Right lobe of liver (tissue), 6 donors: ENCODE results near the gene RAB2B. TPM values are rescaled to one million over a fixed set of nuclear protein-coding genes. Genes with fewer than 3 reads are reported as not detected.

ENCODE experiments used
- ATAC-seq, 4 donors: fragments of 200-7000 bp; cut with Tn5 transposase; one replicate each; pipeline ENCODE4 v1.9.1; 2020; ENCODE audit warnings: mild to moderate bottlenecking in 4 of 4, moderate library complexity in 4 of 4
- DNase-seq, 3 donors: peaks; one replicate each; pipeline ENCODE4 v3.0.0-alpha.2; 2020
- H3K27ac ChIP-seq, 3 donors: fragments of 200-600 bp; one replicate each; pipeline ENCODE4 v1.8.0; 2022
- H3K27me3 ChIP-seq, 2 donors: fragments of 200-600 bp; one replicate each; pipeline ENCODE4 v1.8.0; 2022
- H3K36me3 ChIP-seq, 4 donors: fragments of 200-600 bp; sonication (generic) in 1 of 4; one replicate each; pipeline versions ENCODE4 v1.5.1 to v1.8.0; 2017 to 2022; ENCODE audit warnings: control low read depth in 1 of 4
- H3K4me1 ChIP-seq, 4 donors: fragments of 200-600 bp; sonication (generic) in 1 of 4; one replicate each; pipeline versions ENCODE4 v1.5.1 to v1.8.0; 2017 to 2022; ENCODE audit warnings: control low read depth in 1 of 4
- H3K4me3 ChIP-seq, 3 donors: fragments of 200-600 bp; one replicate each; pipeline ENCODE4 v1.8.0; 2022
- H3K9me3 ChIP-seq, 4 donors: fragments of 200-600 bp; sonication (generic) in 1 of 4; one replicate each; pipeline versions ENCODE4 v1.5.1 to v1.8.0; 2017 to 2022; ENCODE audit warnings: control low read depth in 1 of 4
- POLR2A ChIP-seq: fragments of 450-650 bp; IDR thresholded peaks from one replicate; pipeline ENCODE4 v1.6.1; 2017; ENCODE audit warnings: antibody characterized with exemption, mild to moderate bottlenecking
- WGBS: methylation state at CpG from one replicate; pipeline ENCODE4 v1.1.6; 2018; ENCODE audit warnings: low coverage, low lambda C conversion rate; ENCODE audit not compliant: insufficient coverage; ENCODE audit errors: missing lambda C conversion rate; 5-methylcytosine and 5-hydroxymethylcytosine counted together
- intact Hi-C, 2 donors: fragments of 100-400 bp; cut with DNase I; formaldehyde crosslinking; loops; one replicate each; pipeline versions ENCODE4 v1.11.2 to v1.14.1; 2022
- total RNA-seq, 6 experiments: library from RNA; depleted of rRNA in 2 of 6; stranded (reverse); fragments of >200 nt in 2 of 6; fragmentation: NEBNext Ultra II Directional in 3 of 6; extraction: Animal tissue kit (Norgen Biotek cat#: 25700) in 3 of 6; gene quantifications; one replicate each; pipeline versions ENCODE4 v1.1.0 to v1.2.4, GENCODE V29; 2016 to 2023
- TF ChIP-seq, protein P1 (sequence below), 4 donors: fragments of 200-600 bp in 3 of 4; fragments of 450-650 bp in 1 of 4; IDR thresholded peaks; one replicate each; pipeline versions ENCODE4 v1.5.1 to v1.8.0; 2016 to 2022; ENCODE audit warnings: antibody characterized with exemption in 4 of 4, mild to moderate bottlenecking in 2 of 4
- donor health status: DM: no; HTN: yes; CAD: no.
- donor health status: DM: no; HTN: no; CAD: no.
- donor health status: DM: no; HTN: no; CAD: no.
- donor health status: DM: no; HTN: yes; CAD: no.
- donor health status: DM: no; HTN: yes; CAD: no.

The RAB2B gene
- total RNA-seq, 6 experiments from 2014 or later: 6.8 to 9.4 (median 8.0) TPM

GRCh38 chr14:21503376-21503775, 26.6 kb upstream of the RAB2B start:
- ATAC-seq (no peak), DNase-seq (no peak)
- Histone ChIP-seq H3K9me3 (no peaks in the 10 kb centered on the region), H3K4me1 (no peaks in the 10 kb centered on the region), H3K27ac (no peak overlapping the region), H3K36me3 (peaks cover 0 to 39% (median 13%) of the 10 kb centered on the region in 4 donors), H3K27me3 (no peaks in the 10 kb centered on the region), H3K4me3 (no peak overlapping the region)
- intact Hi-C loops: no loop called here
- no peak for TF ChIP-seq POLR2A
- TF ChIP-seq, protein P1, sequence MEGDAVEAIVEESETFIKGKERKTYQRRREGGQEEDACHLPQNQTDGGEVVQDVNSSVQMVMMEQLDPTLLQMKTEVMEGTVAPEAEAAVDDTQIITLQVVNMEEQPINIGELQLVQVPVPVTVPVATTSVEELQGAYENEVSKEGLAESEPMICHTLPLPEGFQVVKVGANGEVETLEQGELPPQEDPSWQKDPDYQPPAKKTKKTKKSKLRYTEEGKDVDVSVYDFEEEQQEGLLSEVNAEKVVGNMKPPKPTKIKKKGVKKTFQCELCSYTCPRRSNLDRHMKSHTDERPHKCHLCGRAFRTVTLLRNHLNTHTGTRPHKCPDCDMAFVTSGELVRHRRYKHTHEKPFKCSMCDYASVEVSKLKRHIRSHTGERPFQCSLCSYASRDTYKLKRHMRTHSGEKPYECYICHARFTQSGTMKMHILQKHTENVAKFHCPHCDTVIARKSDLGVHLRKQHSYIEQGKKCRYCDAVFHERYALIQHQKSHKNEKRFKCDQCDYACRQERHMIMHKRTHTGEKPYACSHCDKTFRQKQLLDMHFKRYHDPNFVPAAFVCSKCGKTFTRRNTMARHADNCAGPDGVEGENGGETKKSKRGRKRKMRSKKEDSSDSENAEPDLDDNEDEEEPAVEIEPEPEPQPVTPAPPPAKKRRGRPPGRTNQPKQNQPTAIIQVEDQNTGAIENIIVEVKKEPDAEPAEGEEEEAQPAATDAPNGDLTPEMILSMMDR (IDR thresholded peaks at IDR 0.05): no peak
- WGBS: 82% methylated on average over 4 of the region's 4 CpGs

DNA sequence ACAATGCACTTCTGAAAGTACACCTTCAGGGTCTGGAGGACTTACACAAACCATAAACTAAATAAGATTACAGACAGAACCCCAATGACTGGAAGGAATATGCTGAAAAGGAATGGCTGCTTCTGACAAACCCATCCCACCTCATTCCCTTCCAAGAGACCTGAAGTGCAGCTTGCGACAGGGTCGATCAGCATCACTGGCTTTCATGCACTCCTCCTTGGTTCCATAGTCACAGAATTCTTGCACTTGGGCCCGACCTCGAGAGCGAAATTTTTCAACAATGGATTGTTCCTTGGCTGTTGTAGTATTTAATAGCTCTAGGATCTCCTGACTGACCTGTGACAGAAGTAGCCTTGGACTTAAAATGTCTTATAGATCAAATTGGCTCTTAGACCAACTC, 24.8 kb upstream of the RAB2B start:
- Histone ChIP-seq H3K36me3 (peaks cover 0 to 49% (median 22%) of the 10 kb centered on the region in 4 donors), H3K27ac (no peak overlapping the region), H3K27me3 (no peaks in the 10 kb centered on the region), H3K4me1 (no peaks in the 10 kb centered on the region), H3K9me3 (no peaks in the 10 kb centered on the region), H3K4me3 (no peak overlapping the region)
- ATAC-seq: no peak
- TF ChIP-seq, protein P1 (IDR thresholded peaks at IDR 0.05): no peak
- no peak for TF ChIP-seq POLR2A
- no peak for DNase-seq
- 95% methylated on average over 5 of the region's 5 CpGs for WGBS
- intact Hi-C loops: no loop called here

DNA sequence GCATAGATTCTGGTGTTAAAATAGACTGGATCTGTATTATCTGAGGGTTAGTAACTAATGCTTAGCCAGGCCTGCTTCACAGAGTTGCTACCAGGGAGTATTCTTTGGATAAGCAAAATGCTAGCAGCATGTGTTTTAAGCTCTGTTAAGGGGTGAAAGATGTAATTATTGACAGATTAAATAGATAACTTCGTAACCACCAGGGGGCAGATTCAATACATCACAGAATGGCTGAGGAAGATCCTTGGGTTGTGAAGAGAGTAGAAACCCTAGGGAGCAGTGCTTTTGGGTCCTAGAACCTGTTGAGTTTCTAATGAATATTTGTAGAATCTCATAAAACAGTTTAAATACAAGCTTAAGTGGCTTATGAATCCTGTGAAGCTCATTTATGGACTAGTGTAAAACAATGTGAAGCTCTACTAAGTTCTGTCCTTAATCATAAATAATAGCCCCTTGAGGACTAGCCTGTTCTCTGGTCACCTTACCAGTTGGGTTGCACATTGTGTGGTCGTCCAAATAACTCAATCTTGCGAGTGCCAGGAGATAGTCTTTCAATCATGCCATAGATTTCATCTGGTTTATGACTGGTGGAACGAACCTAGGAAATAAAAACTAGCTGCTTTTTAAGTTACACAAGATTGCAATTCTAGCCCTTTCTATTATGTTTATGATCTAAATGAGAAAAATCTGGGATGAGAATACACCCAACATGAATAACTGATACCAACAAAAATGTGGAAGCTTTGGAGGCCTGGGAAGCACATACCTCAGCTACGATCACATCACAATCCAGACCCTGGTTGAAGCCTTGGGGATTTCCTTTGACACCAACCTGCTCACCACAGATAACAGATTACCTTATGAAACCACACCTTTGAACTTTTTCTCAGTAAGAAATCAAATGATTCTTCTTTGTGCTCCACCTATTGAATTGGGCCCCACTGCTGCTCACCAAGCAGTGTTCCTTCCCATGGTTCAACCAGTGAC, 22.1 kb upstream of the RAB2B start:
- Histone ChIP-seq H3K36me3 (peaks cover 0 to 75% (median 35%) of the 10 kb centered on the region in 4 donors), H3K9me3 (no peaks in the 10 kb centered on the region), H3K4me3 (no peak overlapping the region), H3K27ac (no peak overlapping the region), H3K27me3 (no peaks in the 10 kb centered on the region), H3K4me1 (no peaks in the 10 kb centered on the region)
- TF ChIP-seq, protein P1 (IDR thresholded peaks at IDR 0.05): peak; percentile 44 to 53 (median 46)
- TF ChIP-seq POLR2A: no peak
- ATAC-seq (peak; percentile 64 to 77 (median 70)), DNase-seq (no peak)
- intact Hi-C loops: loop anchor here in 1 of 2 donors (10.0 kb wide), 1 partner anchor 56 kb away; no protein-coding TSS in a partner anchor
- WGBS: 49% methylated on average over 4 of the region's 5 CpGs

GRCh38 chr14:21496453-21496852, 19.7 kb upstream of the RAB2B start:
- WGBS: 75% methylated on average over 2 of the region's 2 CpGs
- Histone ChIP-seq H3K27me3 (no peaks in the 10 kb centered on the region), H3K4me1 (no peaks in the 10 kb centered on the region), H3K4me3 (no peak overlapping the region), H3K36me3 (peaks cover 5 to 84% (median 38%) of the 10 kb centered on the region in 4 donors), H3K27ac (no peak overlapping the region), H3K9me3 (no peaks in the 10 kb centered on the region)
- peak; percentile 19 to 70 (median 44) for ATAC-seq
- TF ChIP-seq POLR2A: no peak
- TF ChIP-seq, protein P1 (IDR thresholded peaks at IDR 0.05): no peak
- intact Hi-C loops: loop anchor here in 1 of 2 donors (10.0 kb wide), 1 partner anchor 58 kb away; no protein-coding TSS in a partner anchor
- no peak for DNase-seq
